Measurements from ENCODE around the gene USO1.
"Not testable (repeated sequence)": the region's sequence is repeated elsewhere in the genome, so short reads cannot be mapped to it uniquely, and the experiment has no call there.

Gene USO1

GRCh38 chr4:75683482-75684155 lies 40.8 kb upstream of the USO1 start:
- DNase-seq (ENCODE audit: low spot score): no peak
- TF ChIP-seq CTCF (IDR thresholded peaks at IDR 0.05; ENCODE audit: borderline replicate concordance, control extremely low read depth, extremely low read depth, insufficient read depth, missing control alignments): no peak
- in situ Hi-C loops (cut with MboI; ENCODE audit: low sequenced_read_pairs, unreplicated experiment): no loop called here

- DNase-seq (ENCODE audit: low spot score): no peak
- in situ Hi-C loops (cut with MboI; ENCODE audit: low sequenced_read_pairs, unreplicated experiment): no loop called here
- TF ChIP-seq CTCF (IDR thresholded peaks at IDR 0.05; ENCODE audit: borderline replicate concordance, control extremely low read depth, extremely low read depth, insufficient read depth, missing control alignments): no peak
Observed at GRCh38 chr4:75685546-75686189, 38.7 kb upstream of the USO1 start.

GRCh38 chr4:75686346-75686745 lies 38.0 kb upstream of the USO1 start:
- in situ Hi-C loops (cut with MboI; ENCODE audit: low sequenced_read_pairs, unreplicated experiment): no loop called here
- no peak for DNase-seq (ENCODE audit: low spot score)
- no peak for TF ChIP-seq CTCF (IDR thresholded peaks at IDR 0.05; ENCODE audit: borderline replicate concordance, control extremely low read depth, extremely low read depth, insufficient read depth, missing control alignments)

- DNase-seq (ENCODE audit: low spot score); in situ Hi-C loops (cut with MboI; ENCODE audit: low sequenced_read_pairs, unreplicated experiment): not testable (repeated sequence)
Observed at GRCh38 chr4:75687125-75687524, 37.3 kb upstream of the USO1 start.

GRCh38 chr4:75692066-75692465 lies 32.3 kb upstream of the USO1 start:
- in situ Hi-C loops (cut with MboI; ENCODE audit: low sequenced_read_pairs, unreplicated experiment); DNase-seq (ENCODE audit: low spot score): not testable (repeated sequence)

GRCh38 chr4:75696071-75696470 lies 28.3 kb upstream of the USO1 start:
- DNase-seq (ENCODE audit: low spot score): peak; percentile 64
- TF ChIP-seq CTCF (IDR thresholded peaks at IDR 0.05; ENCODE audit: borderline replicate concordance, control extremely low read depth, extremely low read depth, insufficient read depth, missing control alignments): no peak
- in situ Hi-C loops (cut with MboI; ENCODE audit: low sequenced_read_pairs, unreplicated experiment): no loop called here

- DNase-seq (ENCODE audit: low spot score): no peak
- no peak for TF ChIP-seq CTCF (IDR thresholded peaks at IDR 0.05; ENCODE audit: borderline replicate concordance, control extremely low read depth, extremely low read depth, insufficient read depth, missing control alignments)
- in situ Hi-C loops (cut with MboI; ENCODE audit: low sequenced_read_pairs, unreplicated experiment): no loop called here
Observed at GRCh38 chr4:75696581-75696980, 27.8 kb upstream of the USO1 start.
